ENCODE data around the gene PSG1.
"Not testable (repeated sequence)": the region's sequence is repeated elsewhere in the genome, so short reads cannot be mapped to it uniquely, and the experiment has no call there.

DNA sequence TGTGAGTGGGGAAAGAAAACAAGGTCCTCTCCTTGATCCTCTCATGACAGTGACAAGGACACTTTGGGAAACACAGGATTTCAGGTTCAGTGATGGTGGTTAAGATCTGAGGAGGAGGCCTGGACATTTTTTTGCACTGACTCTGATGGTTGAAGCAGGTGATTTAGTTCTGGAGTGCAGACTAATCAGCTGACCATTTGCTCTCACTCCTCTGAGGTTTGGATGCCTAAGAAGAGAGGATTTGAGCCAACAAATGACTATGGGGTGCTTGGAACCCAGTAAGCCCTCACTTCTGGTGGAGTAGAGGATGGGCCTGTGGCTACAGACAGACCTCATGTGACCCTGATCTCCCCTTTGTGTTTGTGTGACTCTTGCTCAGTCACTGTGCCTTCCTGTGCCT is 2.9 kb downstream of the PSG1 start:
- TF ChIP-seq, protein P1, sequence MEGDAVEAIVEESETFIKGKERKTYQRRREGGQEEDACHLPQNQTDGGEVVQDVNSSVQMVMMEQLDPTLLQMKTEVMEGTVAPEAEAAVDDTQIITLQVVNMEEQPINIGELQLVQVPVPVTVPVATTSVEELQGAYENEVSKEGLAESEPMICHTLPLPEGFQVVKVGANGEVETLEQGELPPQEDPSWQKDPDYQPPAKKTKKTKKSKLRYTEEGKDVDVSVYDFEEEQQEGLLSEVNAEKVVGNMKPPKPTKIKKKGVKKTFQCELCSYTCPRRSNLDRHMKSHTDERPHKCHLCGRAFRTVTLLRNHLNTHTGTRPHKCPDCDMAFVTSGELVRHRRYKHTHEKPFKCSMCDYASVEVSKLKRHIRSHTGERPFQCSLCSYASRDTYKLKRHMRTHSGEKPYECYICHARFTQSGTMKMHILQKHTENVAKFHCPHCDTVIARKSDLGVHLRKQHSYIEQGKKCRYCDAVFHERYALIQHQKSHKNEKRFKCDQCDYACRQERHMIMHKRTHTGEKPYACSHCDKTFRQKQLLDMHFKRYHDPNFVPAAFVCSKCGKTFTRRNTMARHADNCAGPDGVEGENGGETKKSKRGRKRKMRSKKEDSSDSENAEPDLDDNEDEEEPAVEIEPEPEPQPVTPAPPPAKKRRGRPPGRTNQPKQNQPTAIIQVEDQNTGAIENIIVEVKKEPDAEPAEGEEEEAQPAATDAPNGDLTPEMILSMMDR (conservative IDR thresholded peaks at IDR 0.05; ENCODE audit: low read length), result not testable (repeated sequence)
- not testable (repeated sequence) for TF ChIP-seq EZH2phosphoT487 (IDR thresholded peaks at IDR 0.05; ENCODE audit: borderline replicate concordance, low read depth, low read length)
